Limb (tissue), 2 donors: ENCODE data around the gene KCNQ1.

Experiments used
- DNase-seq, 2 donors: peaks; one replicate each; pipeline ENCODE4 v3.0.0-alpha.2; 2016; ENCODE audit errors: extremely low spot score in 2 of 2

The KCNQ1 gene

GRCh38 chr11:2459796-2460531 lies 15.2 kb downstream of the KCNQ1 start:
- no peak for DNase-seq

- no peak for DNase-seq
These were observed 15.9 kb downstream of the KCNQ1 start for GRCh38 chr11:2460540-2461252.

- no peak for DNase-seq
These were observed 16.6 kb downstream of the KCNQ1 start for GRCh38 chr11:2461253-2461955.

GRCh38 chr11:2461956-2462542 lies 17.2 kb downstream of the KCNQ1 start:
- no peak for DNase-seq

- no peak for DNase-seq
These were observed 17.8 kb downstream of the KCNQ1 start for GRCh38 chr11:2462543-2462985.

GRCh38 chr11:2462986-2463765 lies 18.4 kb downstream of the KCNQ1 start:
- DNase-seq: no peak

GRCh38 chr11:2463766-2464277 lies 19.0 kb downstream of the KCNQ1 start:
- DNase-seq: no peak

- no peak for DNase-seq
These were observed 19.8 kb downstream of the KCNQ1 start for GRCh38 chr11:2464451-2465165.

- DNase-seq: no peak
These were observed 20.6 kb downstream of the KCNQ1 start for GRCh38 chr11:2465202-2466068.

GRCh38 chr11:2466069-2466801 lies 21.4 kb downstream of the KCNQ1 start:
- no peak for DNase-seq

- DNase-seq: no peak
These were observed 22.3 kb downstream of the KCNQ1 start for GRCh38 chr11:2466869-2467694.

GRCh38 chr11:2467695-2468055 lies 22.9 kb downstream of the KCNQ1 start:
- DNase-seq: no peak

- no peak for DNase-seq
These were observed 23.8 kb downstream of the KCNQ1 start for GRCh38 chr11:2468363-2469235.

- no peak for DNase-seq
These were observed 25.7 kb downstream of the KCNQ1 start for GRCh38 chr11:2470495-2470894.

GRCh38 chr11:2471048-2471803 lies 26.4 kb downstream of the KCNQ1 start:
- DNase-seq: no peak

- no peak for DNase-seq
These were observed 26.9 kb downstream of the KCNQ1 start for GRCh38 chr11:2471804-2472096.
